ENCODE data around the gene HSBP1L1. TPM values are rescaled to one million over a fixed set of nuclear protein-coding genes. Genes with fewer than 3 reads are reported as not detected.

HSBP1L1 gene
- total and polyA plus RNA-seq, 7 experiments from 2014 or later, result 13.7 to 44.9 (median 32.4) TPM

GRCh38 chr18:79979843-79980242 lies 15.4 kb downstream of the HSBP1L1 start:
- no peak for ATAC-seq
- Histone ChIP-seq H3K27me3 (ENCODE audit: control insufficient read depth in 2 of 2, insufficient read depth in 2 of 2, low read length in 2 of 2) (no peaks in the 10 kb centered on the region), H3K27ac (ENCODE audit: low read depth, low read length) (no peak overlapping the region), H3K4me3 (ENCODE audit: low read length) (no peak overlapping the region), H3K9me3 (ENCODE audit: control insufficient read depth in 2 of 3, low read length in 3 of 3) (no peaks in the 10 kb centered on the region), H3K4me1 (ENCODE audit: control insufficient read depth in 2 of 2, insufficient read depth in 2 of 2, low read length in 2 of 2) (peaks cover 10 to 15% of the 10 kb centered on the region in 2 donors), H3K36me3 (ENCODE audit: control insufficient read depth in 2 of 3, insufficient read depth in 3 of 3, low read length in 3 of 3) (peaks cover 0 to 18% (median 0%) of the 10 kb centered on the region in 3 experiments)
- DNase-seq, result no peak
- peak overlapping the region in 5 of 9 donors; percentile 8 to 75 (median 18) for H3K27ac Mint-ChIP-seq
- no peak overlapping the region for H3K4me3 Mint-ChIP-seq
- peaks cover 0 to 38% (median 9%) of the 10 kb centered on the region in 5 donors for H3K36me3 Mint-ChIP-seq
- ChIA-PET CTCF (no interaction called here), POLR2A (no interaction called here)
- H3K27me3 Mint-ChIP-seq, result no peaks in the 10 kb centered on the region
- no peaks in the 10 kb centered on the region for H3K9me3 Mint-ChIP-seq
- intact Hi-C loops (cut with micrococcal nuclease), result loop anchor here in 1 of 2 donors (10.0 kb wide), 2 partner anchors 185 to 575 kb away; partner anchors contain the start of gene KCNG2
- peaks cover 37 to 70% (median 60%) of the 10 kb centered on the region in 7 donors for H3K4me1 Mint-ChIP-seq

GRCh38 chr18:79980585-79980984 lies 16.1 kb downstream of the HSBP1L1 start:
- Mint-ChIP-seq H3K36me3 (peaks cover 0 to 35% (median 6%) of the 10 kb centered on the region in 5 donors), H3K9me3 (no peaks in the 10 kb centered on the region), H3K4me3 (peak overlapping the region in 1 of 10 donors; percentile 23), H3K27me3 (no peaks in the 10 kb centered on the region), H3K27ac (peak overlapping the region in 5 of 9 donors; percentile 18 to 34 (median 32)), H3K4me1 (peaks cover 39 to 73% (median 68%) of the 10 kb centered on the region in 7 donors)
- ChIA-PET CTCF (no interaction called here), POLR2A (no interaction called here)
- no peaks in the 10 kb centered on the region for H3K9me3 ChIP-seq (ENCODE audit: control insufficient read depth in 2 of 3, low read length in 3 of 3)
- no peak for DNase-seq
- intact Hi-C loops (cut with micrococcal nuclease), result loop anchor here in 1 of 2 donors (10.0 kb wide), 2 partner anchors 186 to 576 kb away; partner anchors contain the start of gene KCNG2
- no peak overlapping the region for H3K27ac ChIP-seq (ENCODE audit: low read depth, low read length)
- H3K4me1 ChIP-seq (ENCODE audit: control insufficient read depth in 2 of 2, insufficient read depth in 2 of 2, low read length in 2 of 2), result peaks cover 10 to 20% of the 10 kb centered on the region in 2 donors
- peaks cover 0 to 15% (median 0%) of the 10 kb centered on the region in 3 experiments for H3K36me3 ChIP-seq (ENCODE audit: control insufficient read depth in 2 of 3, insufficient read depth in 3 of 3, low read length in 3 of 3)
- no peak overlapping the region for H3K4me3 ChIP-seq (ENCODE audit: low read length)
- ATAC-seq, result no peak
- H3K27me3 ChIP-seq (ENCODE audit: control insufficient read depth in 2 of 2, insufficient read depth in 2 of 2, low read length in 2 of 2), result no peaks in the 10 kb centered on the region

GRCh38 chr18:79982736-79983135 lies 18.3 kb downstream of the HSBP1L1 start:
- Mint-ChIP-seq H3K4me1 (peaks cover 48 to 87% (median 82%) of the 10 kb centered on the region in 7 donors), H3K27ac (peak overlapping the region; percentile 25 to 89 (median 69)), H3K36me3 (peaks cover 0 to 25% (median 5%) of the 10 kb centered on the region in 5 donors), H3K4me3 (peak overlapping the region in 6 of 10 donors; percentile 14 to 62 (median 22)), H3K9me3 (no peaks in the 10 kb centered on the region), H3K27me3 (no peaks in the 10 kb centered on the region)
- no peak overlapping the region for H3K27ac ChIP-seq (ENCODE audit: low read depth, low read length)
- H3K36me3 ChIP-seq (ENCODE audit: control insufficient read depth in 2 of 3, insufficient read depth in 3 of 3, low read length in 3 of 3), result peaks cover 0 to 9% (median 0%) of the 10 kb centered on the region in 3 experiments
- H3K27me3 ChIP-seq (ENCODE audit: control insufficient read depth in 2 of 2, insufficient read depth in 2 of 2, low read length in 2 of 2), result no peaks in the 10 kb centered on the region
- no peaks in the 10 kb centered on the region for H3K9me3 ChIP-seq (ENCODE audit: control insufficient read depth in 2 of 3, low read length in 3 of 3)
- ChIA-PET CTCF (no interaction called here), POLR2A (no interaction called here)
- H3K4me3 ChIP-seq (ENCODE audit: low read length), result no peak overlapping the region
- H3K4me1 ChIP-seq (ENCODE audit: control insufficient read depth in 2 of 2, insufficient read depth in 2 of 2, low read length in 2 of 2), result peaks cover 25 to 33% of the 10 kb centered on the region in 2 donors
- DNase-seq, result no peak
- ATAC-seq, result peak; percentile 76
- intact Hi-C loops (cut with micrococcal nuclease), result loop anchor here in 1 of 2 donors (10.0 kb wide), 2 partner anchors 188 to 578 kb away; partner anchors contain the start of gene KCNG2

- ATAC-seq (no peak), DNase-seq (no peak)
- POLR2A ChIA-PET, result interaction anchor here (0.6 to 2.1 kb wide), 2 partner anchors 17 to 31 kb away, joined by 3 to 5 read pairs; no protein-coding TSS in a partner anchor
- H3K27me3 Mint-ChIP-seq, result no peaks in the 10 kb centered on the region
- peak overlapping the region in 6 of 9 donors; percentile 47 to 71 (median 62) for H3K27ac Mint-ChIP-seq
- no peaks in the 10 kb centered on the region for H3K9me3 ChIP-seq (ENCODE audit: control insufficient read depth in 2 of 3, low read length in 3 of 3)
- no peak overlapping the region for H3K4me3 ChIP-seq (ENCODE audit: low read length)
- CTCF ChIA-PET, result no interaction called here
- H3K36me3 Mint-ChIP-seq, result peaks cover 0 to 21% (median 4%) of the 10 kb centered on the region in 5 donors
- H3K36me3 ChIP-seq (ENCODE audit: control insufficient read depth in 2 of 3, insufficient read depth in 3 of 3, low read length in 3 of 3), result peaks cover 0 to 12% (median 0%) of the 10 kb centered on the region in 3 experiments
- H3K27ac ChIP-seq (ENCODE audit: low read depth, low read length), result no peak overlapping the region
- no peaks in the 10 kb centered on the region for H3K27me3 ChIP-seq (ENCODE audit: control insufficient read depth in 2 of 2, insufficient read depth in 2 of 2, low read length in 2 of 2)
- no peaks in the 10 kb centered on the region for H3K9me3 Mint-ChIP-seq
- peaks cover 44 to 84% (median 78%) of the 10 kb centered on the region in 7 donors for H3K4me1 Mint-ChIP-seq
- intact Hi-C loops (cut with micrococcal nuclease), result loop anchor here in 1 of 2 donors (10.0 kb wide), 2 partner anchors 188 to 578 kb away; partner anchors contain the start of gene KCNG2
- peaks cover 25 to 33% of the 10 kb centered on the region in 2 donors for H3K4me1 ChIP-seq (ENCODE audit: control insufficient read depth in 2 of 2, insufficient read depth in 2 of 2, low read length in 2 of 2)
- peak overlapping the region in 4 of 10 donors; percentile 25 to 51 (median 43) for H3K4me3 Mint-ChIP-seq
Observed at GRCh38 chr18:79983253-79983652, 18.8 kb downstream of the HSBP1L1 start.

GRCh38 chr18:79983793-79984192 lies 19.4 kb downstream of the HSBP1L1 start:
- H3K4me3 Mint-ChIP-seq, result peak overlapping the region in 9 of 10 donors; percentile 13 to 72 (median 32)

GRCh38 chr18:79985172-79985571 lies 20.7 kb downstream of the HSBP1L1 start:
- ATAC-seq (no peak), DNase-seq (no peak)
- H3K27ac ChIP-seq (ENCODE audit: low read depth, low read length), result no peak overlapping the region
- Mint-ChIP-seq H3K4me1 (peaks cover 43 to 78% (median 67%) of the 10 kb centered on the region in 7 donors), H3K27ac (peak overlapping the region in 6 of 9 donors; percentile 0 to 74 (median 15)), H3K36me3 (peaks cover 0 to 16% (median 4%) of the 10 kb centered on the region in 5 donors), H3K4me3 (peak overlapping the region in 5 of 10 donors; percentile 1 to 47 (median 42)), H3K27me3 (no peaks in the 10 kb centered on the region), H3K9me3 (peaks cover 0 to 1% (median 0%) of the 10 kb centered on the region in 11 donors)
- no peak overlapping the region for H3K4me3 ChIP-seq (ENCODE audit: low read length)
- H3K36me3 ChIP-seq (ENCODE audit: control insufficient read depth in 2 of 3, insufficient read depth in 3 of 3, low read length in 3 of 3), result peaks cover 0 to 12% (median 0%) of the 10 kb centered on the region in 3 experiments
- CTCF ChIA-PET, result interaction anchor here (0.6 to 1.2 kb wide), 4 partner anchors 9 to 423 kb away, joined by 4 to 7 read pairs (median 4); no protein-coding TSS in a partner anchor
- no peaks in the 10 kb centered on the region for H3K27me3 ChIP-seq (ENCODE audit: control insufficient read depth in 2 of 2, insufficient read depth in 2 of 2, low read length in 2 of 2)
- H3K9me3 ChIP-seq (ENCODE audit: control insufficient read depth in 2 of 3, low read length in 3 of 3), result no peaks in the 10 kb centered on the region
- peaks cover 30 to 33% of the 10 kb centered on the region in 2 donors for H3K4me1 ChIP-seq (ENCODE audit: control insufficient read depth in 2 of 2, insufficient read depth in 2 of 2, low read length in 2 of 2)
- intact Hi-C loops (cut with micrococcal nuclease), result loop anchor here (5.0 to 10.0 kb wide), 3 partner anchors 190 to 580 kb away; partner anchors contain the start of gene KCNG2 (in 1 of the 2)
- POLR2A ChIA-PET, result interaction anchor here (0.6 to 2.1 kb wide), 5 partner anchors 17 to 49 kb away, joined by 3 to 5 read pairs (median 4); no protein-coding TSS in a partner anchor

More at GRCh38 chr18:79983793-79984192, 19.4 kb downstream of the HSBP1L1 start:
- intact Hi-C loops (cut with micrococcal nuclease), result loop anchor here in 1 of 2 donors (10.0 kb wide), 2 partner anchors 189 to 579 kb away; partner anchors contain the start of gene KCNG2
- ChIA-PET CTCF (no interaction called here), POLR2A (interaction anchor here (0.6 to 2.1 kb wide), 2 partner anchors 18 to 30 kb away, joined by 3 to 5 read pairs; no protein-coding TSS in a partner anchor)
- Histone ChIP-seq H3K36me3 (ENCODE audit: control insufficient read depth in 2 of 3, insufficient read depth in 3 of 3, low read length in 3 of 3) (peaks cover 0 to 12% (median 0%) of the 10 kb centered on the region in 3 experiments), H3K4me1 (ENCODE audit: control insufficient read depth in 2 of 2, insufficient read depth in 2 of 2, low read length in 2 of 2) (peaks cover 25 to 33% of the 10 kb centered on the region in 2 donors), H3K27ac (ENCODE audit: low read depth, low read length) (no peak overlapping the region), H3K27me3 (ENCODE audit: control insufficient read depth in 2 of 2, insufficient read depth in 2 of 2, low read length in 2 of 2) (no peaks in the 10 kb centered on the region), H3K4me3 (ENCODE audit: low read length) (no peak overlapping the region), H3K9me3 (ENCODE audit: control insufficient read depth in 2 of 3, low read length in 3 of 3) (no peaks in the 10 kb centered on the region)
- H3K27ac Mint-ChIP-seq, result peak overlapping the region in 8 of 9 donors; percentile 6 to 72 (median 54)
- no peak for DNase-seq
- peaks cover 0 to under 1% (median 0%) of the 10 kb centered on the region in 11 donors for H3K9me3 Mint-ChIP-seq
- peaks cover 44 to 84% (median 78%) of the 10 kb centered on the region in 7 donors for H3K4me1 Mint-ChIP-seq
- peaks cover 0 to 21% (median 4%) of the 10 kb centered on the region in 5 donors for H3K36me3 Mint-ChIP-seq
- H3K27me3 Mint-ChIP-seq, result no peaks in the 10 kb centered on the region
- no peak for ATAC-seq

Measured in naive thymus-derived CD4-positive, alpha-beta T cell (primary cell).